Right atrium auricular region (tissue), 2 donors: ENCODE results near the gene PPP2R3B. TPM values are rescaled to one million over a fixed set of nuclear protein-coding genes. Genes with fewer than 3 reads are reported as not detected.
"Not testable (repeated sequence)": the region's sequence is repeated elsewhere in the genome, so short reads cannot be mapped to it uniquely, and the experiment has no call there.

ENCODE experiments used
- DNase-seq: peaks from one replicate; pipeline ENCODE4 v3.0.0-alpha.2; 2019; ENCODE audit warnings: low spot score
- H3K27ac ChIP-seq, 2 donors: fragments of 200-600 bp; sonication (generic); 1 replicate in 1 of 2; 2 replicates in 1 of 2; pipeline ENCODE4 v1.5.1; 2016 to 2019
- H3K27me3 ChIP-seq, 2 donors: fragments of 200-600 bp; sonication (generic); one replicate each; pipeline versions ENCODE4 v1.5.1 to v1.6.0; 2017 to 2019
- H3K36me3 ChIP-seq: fragments of 200-600 bp; sonication (generic); one replicate; pipeline ENCODE4 v1.5.1; 2016
- H3K4me1 ChIP-seq, 2 donors: fragments of 200-600 bp; sonication (generic); one replicate each; pipeline versions ENCODE4 v1.5.1 to v1.6.0; 2017 to 2019
- H3K4me3 ChIP-seq, 2 donors: fragments of 200-600 bp; sonication (generic); 1 replicate in 1 of 2; 2 replicates in 1 of 2; pipeline ENCODE4 v1.5.1; 2017 to 2019; ENCODE audit warnings: mild to moderate bottlenecking in 1 of 2, moderate library complexity in 1 of 2
- H3K9me3 ChIP-seq, 2 donors: fragments of 200-600 bp; sonication (generic); one replicate each; pipeline ENCODE4 v1.5.1; 2019
- CTCF ChIP-seq, 2 donors: fragments of 200-600 bp; sonication (generic); IDR thresholded peaks; one replicate each; pipeline ENCODE4 v1.5.1; 2019; ENCODE audit warnings: antibody characterized with exemption in 2 of 2
- total RNA-seq, 2 donors: library from RNA; depleted of rRNA; stranded (reverse); fragments of >200 nt; gene quantifications; one replicate each; pipeline ENCODE4 v1.1.0, GENCODE V29; 2016

PPP2R3B gene
- total RNA-seq, 2 donors from 2014 or later: 58.6 to 70.1 TPM

- Histone ChIP-seq H3K4me1 (no peaks in the 10 kb centered on the region), H3K36me3 (no peaks in the 10 kb centered on the region), H3K27ac (no peak overlapping the region), H3K4me3 (no peak overlapping the region), H3K9me3 (no peaks in the 10 kb centered on the region), H3K27me3 (peaks cover 0 to 6% of the 10 kb centered on the region in 2 donors)
- DNase-seq: no peak
- no peak for TF ChIP-seq CTCF (IDR thresholded peaks at IDR 0.05)
These were observed 38.3 kb upstream of the PPP2R3B start for GRCh38 chrX:425056-425455.

GRCh38 chrX:421646-422391 is 35.1 kb upstream of the PPP2R3B start:
- TF ChIP-seq CTCF (IDR thresholded peaks at IDR 0.05): no peak
- Histone ChIP-seq H3K27ac (no peak overlapping the region), H3K4me3 (no peak overlapping the region), H3K27me3 (no peaks in the 10 kb centered on the region), H3K4me1 (no peaks in the 10 kb centered on the region), H3K9me3 (no peaks in the 10 kb centered on the region), H3K36me3 (no peaks in the 10 kb centered on the region)
- no peak for DNase-seq

- no peaks in the 10 kb centered on the region for H3K9me3 ChIP-seq
- H3K4me3 ChIP-seq: no peak overlapping the region
- no peak for DNase-seq
- H3K27me3 ChIP-seq: no peaks in the 10 kb centered on the region
- no peaks in the 10 kb centered on the region for H3K36me3 ChIP-seq
- TF ChIP-seq CTCF (IDR thresholded peaks at IDR 0.05): no peak
- no peak overlapping the region for H3K27ac ChIP-seq
- H3K4me1 ChIP-seq: no peaks in the 10 kb centered on the region
These were observed 34.0 kb upstream of the PPP2R3B start for GRCh38 chrX:420496-421223.

- Histone ChIP-seq H3K4me3 (no peak overlapping the region), H3K9me3 (no peaks in the 10 kb centered on the region), H3K27me3 (no peaks in the 10 kb centered on the region), H3K36me3 (no peaks in the 10 kb centered on the region), H3K27ac (no peak overlapping the region), H3K4me1 (peaks cover 0 to 3% of the 10 kb centered on the region in 2 donors)
- no peak for DNase-seq
- TF ChIP-seq CTCF (IDR thresholded peaks at IDR 0.05): no peak
These were observed 32.4 kb upstream of the PPP2R3B start for GRCh38 chrX:418927-419729.

GRCh38 chrX:415498-415897 is 28.8 kb upstream of the PPP2R3B start:
- DNase-seq, H3K27ac ChIP-seq, H3K9me3 ChIP-seq: not testable (repeated sequence)

More at GRCh38 chrX:415498-415897, 28.8 kb upstream of the PPP2R3B start:
- not testable (repeated sequence) for H3K36me3 ChIP-seq, H3K4me3 ChIP-seq, H3K27me3 ChIP-seq
- H3K4me1 ChIP-seq: peaks cover 0 to 17% of the 10 kb centered on the region in 2 donors
